K562 treated with DMSO at 1 percent for 4 hours (cell line): Measurements from ENCODE around the gene NRCAM. TPM values are rescaled to one million over a fixed set of nuclear protein-coding genes. Genes with fewer than 3 reads are reported as not detected.

Experiments
- total RNA-seq: library from RNA; unstranded; fragments of 300-600 nt; gene quantifications from 2 replicates; pipeline ENCODE4 v1.2.3, GENCODE V29; 2022; ENCODE audit not compliant: insufficient read depth

The NRCAM gene
- total RNA-seq: not detected in 2 replicates

GRCh38 chr7:108455998-108456677, at the start of gene NRCAM:
NRCAM (minus strand) TSS chr7:108456436; CDS start chr7:108240064, 216,372 bp downstream.

GRCh38 chr7:108130261-108130660, 326.0 kb downstream of the NRCAM start, which contains the start of gene LAMB4:
LAMB4 (minus strand) TSS chr7:108130361; CDS start chr7:108123164, 7,197 bp downstream.

Other genes starting within 250 kb of the NRCAM start
- 25.6 and 27.7 TPM in 2 replicates for gene PNPLA8, start 69.7 kb upstream of the NRCAM start, total RNA-seq
- gene THAP5, start 113.3 kb upstream of the NRCAM start, total RNA-seq: 13.8 and 27.0 TPM in 2 replicates
- gene DNAJB9, start 113.4 kb upstream of the NRCAM start, total RNA-seq: 20.1 and 23.3 TPM in 2 replicates